ENCODE measurements around the gene MEAF6. TPM values are rescaled to one million over a fixed set of nuclear protein-coding genes. Genes with fewer than 3 reads are reported as not detected.
A peak's percentile ranks its signal among the peaks of the same experiment; 100 is the strongest.

Gene MEAF6
- total RNA-seq, 4 donors from 2014 or later, result 55.2 to 100 (median 78.3) TPM

DNA sequence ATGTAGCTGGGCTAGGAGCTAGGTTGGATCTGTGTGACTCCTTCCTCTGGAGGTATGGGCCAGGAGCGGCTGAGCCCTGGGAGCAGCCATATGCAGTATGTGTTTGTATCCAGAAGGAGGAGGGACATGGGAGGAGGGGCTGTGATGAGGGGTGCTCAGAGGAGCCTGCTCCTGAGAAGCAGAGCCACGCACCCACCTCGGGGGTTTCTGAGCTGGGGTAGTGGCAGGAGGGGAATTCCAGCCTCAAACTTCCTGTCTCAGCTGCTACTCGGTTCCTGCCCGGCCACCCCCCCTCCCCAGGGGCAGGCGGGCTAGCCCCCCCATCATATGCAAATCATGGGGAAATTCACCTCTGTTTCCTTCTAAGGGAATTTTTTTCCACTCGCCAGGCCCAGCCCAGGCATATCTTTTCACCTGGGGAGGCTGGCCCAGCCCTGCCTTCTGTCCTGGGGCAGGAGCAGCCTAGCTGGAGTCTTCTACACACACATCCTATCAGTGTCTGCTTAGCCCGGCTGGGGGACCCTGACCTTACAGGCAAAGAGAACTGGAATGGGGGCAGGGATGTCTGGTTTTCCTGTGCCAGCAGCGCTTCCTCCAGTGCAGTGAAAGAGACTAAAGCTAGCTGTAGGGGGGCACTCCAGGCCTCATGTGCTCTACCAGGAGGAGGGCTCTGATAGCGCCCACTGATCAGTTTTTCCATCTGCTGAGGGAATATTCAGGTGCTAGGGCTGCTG is 37.2 kb downstream of the MEAF6 start:
- H3K4me1 ChIP-seq, result peaks cover 72 to 90% (median 79%) of the 10 kb centered on the region in 4 donors
- no peak for DNase-seq (ENCODE audit: extremely low spot score)

DNA sequence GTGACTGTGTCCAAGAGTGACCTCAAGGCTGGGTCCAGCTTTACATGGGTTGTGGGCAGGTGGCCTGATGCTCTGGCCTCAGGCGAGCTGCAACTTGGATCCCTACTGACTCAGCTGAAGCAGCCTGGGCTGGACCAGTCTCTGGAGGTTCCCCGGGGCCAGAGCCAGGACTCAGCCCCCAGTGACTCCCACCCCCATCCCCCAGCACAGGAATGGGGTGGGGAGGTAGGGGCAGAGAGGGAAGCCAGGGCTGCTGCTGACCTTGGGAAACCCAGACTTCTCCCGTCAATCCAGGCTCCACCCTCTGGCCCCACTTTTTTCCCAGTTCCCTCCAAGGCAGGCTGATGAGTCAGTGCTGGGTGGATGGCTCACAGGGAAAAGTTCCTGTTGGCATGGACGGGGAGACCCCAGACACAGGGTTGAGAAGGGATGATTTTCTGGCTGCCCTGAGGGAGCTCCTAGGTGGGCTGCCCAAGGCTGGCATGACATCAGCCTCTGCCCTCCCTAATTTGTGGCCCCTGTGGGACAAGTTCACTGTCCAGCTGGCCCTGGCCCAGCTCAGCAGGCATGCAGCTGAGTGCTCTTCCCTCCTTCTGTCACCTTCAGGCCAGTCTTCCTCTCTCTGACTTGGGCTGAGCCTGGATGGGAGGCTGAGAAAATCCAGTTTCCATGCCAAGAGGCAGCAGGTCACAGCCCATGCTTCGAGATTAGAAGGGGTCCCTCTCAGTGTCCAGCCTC is 37.9 kb downstream of the MEAF6 start:
- Histone ChIP-seq H3K9me3 (no peaks in the 10 kb centered on the region), H3K4me1 (peaks cover 79 to 95% (median 87%) of the 10 kb centered on the region in 4 donors), H3K27me3 (no peaks in the 10 kb centered on the region), H3K36me3 (peaks cover 14 to 40% (median 32%) of the 10 kb centered on the region in 4 donors), H3K4me3 (peak overlapping the region; percentile 86 to 92 (median 92)), H3K27ac (replicated peaks in 1 of 4) (peak overlapping the region; percentile 97 to 99 (median 98))
- no peak for DNase-seq (ENCODE audit: extremely low spot score)
- TF ChIP-seq EP300 (IDR thresholded peaks at IDR 0.05) (no peak), POLR2AphosphoS5 (IDR thresholded peaks at IDR 0.05) (peak; percentile 66 to 76)
- WGBS, result 10% methylated on average over 2 of the region's 5 CpGs
- intact Hi-C loops (cut with DNase I), result no loop called here

More for the DNA sequence above, 37.2 kb downstream of the MEAF6 start:
- Histone ChIP-seq H3K9me3 (no peaks in the 10 kb centered on the region), H3K4me3 (peak overlapping the region; percentile 86 to 92 (median 92)), H3K27ac (replicated peaks in 1 of 4) (peak overlapping the region; percentile 97 to 99 (median 98)), H3K27me3 (no peaks in the 10 kb centered on the region), H3K36me3 (peaks cover 21 to 47% (median 39%) of the 10 kb centered on the region in 4 donors)
- TF ChIP-seq EP300 (IDR thresholded peaks at IDR 0.05) (no peak), POLR2A (IDR thresholded peaks at IDR 0.05; ENCODE audit: low read depth) (no peak), POLR2AphosphoS5 (IDR thresholded peaks at IDR 0.05) (no peak)
- TF ChIP-seq, protein P1, sequence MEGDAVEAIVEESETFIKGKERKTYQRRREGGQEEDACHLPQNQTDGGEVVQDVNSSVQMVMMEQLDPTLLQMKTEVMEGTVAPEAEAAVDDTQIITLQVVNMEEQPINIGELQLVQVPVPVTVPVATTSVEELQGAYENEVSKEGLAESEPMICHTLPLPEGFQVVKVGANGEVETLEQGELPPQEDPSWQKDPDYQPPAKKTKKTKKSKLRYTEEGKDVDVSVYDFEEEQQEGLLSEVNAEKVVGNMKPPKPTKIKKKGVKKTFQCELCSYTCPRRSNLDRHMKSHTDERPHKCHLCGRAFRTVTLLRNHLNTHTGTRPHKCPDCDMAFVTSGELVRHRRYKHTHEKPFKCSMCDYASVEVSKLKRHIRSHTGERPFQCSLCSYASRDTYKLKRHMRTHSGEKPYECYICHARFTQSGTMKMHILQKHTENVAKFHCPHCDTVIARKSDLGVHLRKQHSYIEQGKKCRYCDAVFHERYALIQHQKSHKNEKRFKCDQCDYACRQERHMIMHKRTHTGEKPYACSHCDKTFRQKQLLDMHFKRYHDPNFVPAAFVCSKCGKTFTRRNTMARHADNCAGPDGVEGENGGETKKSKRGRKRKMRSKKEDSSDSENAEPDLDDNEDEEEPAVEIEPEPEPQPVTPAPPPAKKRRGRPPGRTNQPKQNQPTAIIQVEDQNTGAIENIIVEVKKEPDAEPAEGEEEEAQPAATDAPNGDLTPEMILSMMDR (IDR thresholded peaks at IDR 0.05), result no peak
- 20% methylated on average over 10 of the region's 10 CpGs for WGBS
- intact Hi-C loops (cut with DNase I), result no loop called here

DNA sequence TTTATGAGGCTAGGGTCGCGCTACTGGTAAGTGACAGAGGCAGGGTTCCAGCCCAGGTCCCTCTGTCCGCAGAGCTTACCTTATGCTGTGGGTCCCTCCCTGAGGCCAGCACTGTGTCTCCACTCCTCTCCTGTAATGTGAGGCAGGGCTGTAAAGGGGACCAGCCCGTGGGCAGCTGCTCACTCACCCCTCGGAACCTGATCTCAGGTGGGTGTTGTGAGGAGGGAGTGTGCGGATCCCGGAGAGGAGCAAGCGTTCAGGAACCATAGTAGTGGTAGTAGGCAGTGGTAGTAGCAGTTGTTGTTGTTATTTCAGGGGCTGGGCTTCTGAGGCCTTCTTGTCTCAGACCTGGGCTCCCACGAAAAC is 38.5 kb downstream of the MEAF6 start:
- 62% methylated on average over 9 of the region's 9 CpGs for WGBS
- intact Hi-C loops (cut with DNase I), result no loop called here
- Histone ChIP-seq H3K27me3 (no peaks in the 10 kb centered on the region), H3K4me3 (peak overlapping the region; percentile 86 to 92 (median 92)), H3K36me3 (peaks cover 8 to 34% (median 26%) of the 10 kb centered on the region in 4 donors), H3K27ac (replicated peaks in 1 of 4) (peak overlapping the region; percentile 97 to 99 (median 98)), H3K4me1 (peaks cover 85 to 95% (median 91%) of the 10 kb centered on the region in 4 donors), H3K9me3 (no peaks in the 10 kb centered on the region)
- TF ChIP-seq POLR2AphosphoS5 (IDR thresholded peaks at IDR 0.05) (no peak), EP300 (IDR thresholded peaks at IDR 0.05) (no peak), POLR2A (IDR thresholded peaks at IDR 0.05; ENCODE audit: low read depth) (no peak)
- TF ChIP-seq, protein P1 (IDR thresholded peaks at IDR 0.05), result no peak
- no peak for DNase-seq (ENCODE audit: extremely low spot score)

DNA sequence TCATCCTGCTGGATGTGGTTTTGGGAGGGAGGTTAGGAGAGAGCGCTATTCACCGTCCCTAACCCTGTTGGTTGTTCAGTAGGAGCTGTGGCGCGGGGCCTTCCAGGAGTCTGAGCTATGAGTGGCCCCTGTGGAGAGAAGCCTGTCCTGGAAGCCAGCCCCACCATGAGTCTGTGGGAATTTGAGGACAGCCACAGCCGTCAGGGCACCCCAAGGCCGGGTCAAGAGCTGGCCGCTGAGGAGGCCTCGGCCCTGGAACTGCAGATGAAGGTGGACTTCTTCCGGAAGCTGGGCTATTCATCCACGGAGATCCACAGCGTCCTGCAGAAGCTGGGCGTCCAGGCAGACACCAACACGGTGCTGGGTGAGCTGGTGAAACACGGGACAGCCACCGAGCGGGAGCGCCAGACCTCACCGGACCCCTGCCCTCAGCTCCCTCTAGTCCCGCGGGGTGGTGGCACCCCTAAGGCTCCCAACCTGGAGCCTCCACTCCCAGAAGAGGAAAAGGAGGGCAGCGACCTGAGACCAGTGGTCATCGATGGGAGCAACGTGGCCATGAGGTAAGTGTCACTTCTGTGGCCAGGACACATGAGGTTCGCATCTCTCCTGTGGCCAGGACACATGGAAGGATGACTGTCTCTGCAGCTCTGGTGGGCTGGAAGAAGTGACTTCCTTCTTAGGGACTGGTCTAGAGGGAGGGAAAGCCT is 39.0 kb downstream of the MEAF6 start:
- Histone ChIP-seq H3K4me3 (peak overlapping the region; percentile 86 to 92 (median 92)), H3K36me3 (peaks cover 3 to 29% (median 21%) of the 10 kb centered on the region in 4 donors), H3K4me1 (peaks cover 90 to 95% (median 91%) of the 10 kb centered on the region in 4 donors), H3K27ac (replicated peaks in 1 of 4) (peak overlapping the region; percentile 97 to 99 (median 98)), H3K27me3 (no peaks in the 10 kb centered on the region), H3K9me3 (no peaks in the 10 kb centered on the region)
- intact Hi-C loops (cut with DNase I), result no loop called here
- TF ChIP-seq EP300 (IDR thresholded peaks at IDR 0.05) (no peak), POLR2AphosphoS5 (IDR thresholded peaks at IDR 0.05) (no peak), POLR2A (IDR thresholded peaks at IDR 0.05; ENCODE audit: low read depth) (no peak)
- TF ChIP-seq, protein P1 (IDR thresholded peaks at IDR 0.05), result no peak
- no peak for DNase-seq (ENCODE audit: extremely low spot score)
- WGBS, result 79% methylated on average over 8 of the region's 24 CpGs
